ENCODE results near the gene CD209.
"Not testable (repeated sequence)": the region's sequence is repeated elsewhere in the genome, so short reads cannot be mapped to it uniquely, and the experiment has no call there.

The CD209 gene

GRCh38 chr19:7765043-7765442 lies 17.7 kb upstream of the CD209 start:
- not testable (repeated sequence) for H3K4me1 ChIP-seq (ENCODE audit: control insufficient read depth, insufficient read depth, low read length); H3K4me3 ChIP-seq (ENCODE audit: low read depth, low read length); H3K36me3 ChIP-seq (ENCODE audit: control insufficient read depth, insufficient read depth, low read length); H3K9ac ChIP-seq (ENCODE audit: low read depth, low read length); H3K9me3 ChIP-seq (ENCODE audit: control insufficient read depth, insufficient read depth, low read length); H3K27me3 ChIP-seq (ENCODE audit: control insufficient read depth, insufficient read depth, low read length)

- H3K27me3 ChIP-seq (ENCODE audit: control insufficient read depth, insufficient read depth, low read length); H3K36me3 ChIP-seq (ENCODE audit: control insufficient read depth, insufficient read depth, low read length); H3K4me3 ChIP-seq (ENCODE audit: low read depth, low read length); H3K4me1 ChIP-seq (ENCODE audit: control insufficient read depth, insufficient read depth, low read length); H3K9me3 ChIP-seq (ENCODE audit: control insufficient read depth, insufficient read depth, low read length); H3K9ac ChIP-seq (ENCODE audit: low read depth, low read length): not testable (repeated sequence)
Measured at GRCh38 chr19:7764157-7764556, 16.8 kb upstream of the CD209 start.

GRCh38 chr19:7763696-7764095 lies 16.4 kb upstream of the CD209 start:
- H3K27me3 ChIP-seq (ENCODE audit: control insufficient read depth, insufficient read depth, low read length) = no peaks in the 10 kb centered on the region
- no peaks in the 10 kb centered on the region for H3K36me3 ChIP-seq (ENCODE audit: control insufficient read depth, insufficient read depth, low read length)
- no peaks in the 10 kb centered on the region for H3K4me1 ChIP-seq (ENCODE audit: control insufficient read depth, insufficient read depth, low read length)
- no peak overlapping the region for H3K9ac ChIP-seq (ENCODE audit: low read depth, low read length)
- no peaks in the 10 kb centered on the region for H3K9me3 ChIP-seq (ENCODE audit: control insufficient read depth, insufficient read depth, low read length)
- H3K4me3 ChIP-seq (ENCODE audit: low read depth, low read length) = no peak overlapping the region

GRCh38 chr19:7762719-7763293 lies 15.5 kb upstream of the CD209 start, which contains the start of gene CLEC4M:
CLEC4M (plus strand) TSS chr19:7763243; CDS start chr19:7763267, 24 bp downstream.
- Histone ChIP-seq H3K36me3 (ENCODE audit: control insufficient read depth, insufficient read depth, low read length) (no peaks in the 10 kb centered on the region), H3K9me3 (ENCODE audit: control insufficient read depth, insufficient read depth, low read length) (peaks cover under 1% of the 10 kb centered on the region), H3K4me1 (ENCODE audit: control insufficient read depth, insufficient read depth, low read length) (no peaks in the 10 kb centered on the region), H3K27me3 (ENCODE audit: control insufficient read depth, insufficient read depth, low read length) (no peaks in the 10 kb centered on the region), H3K4me3 (ENCODE audit: low read depth, low read length) (no peak within 1 kb of the TSS), H3K9ac (ENCODE audit: low read depth, low read length) (no peak within 1 kb of the TSS)

- H3K4me3 ChIP-seq (ENCODE audit: low read depth, low read length) = no peak overlapping the region
- no peaks in the 10 kb centered on the region for H3K27me3 ChIP-seq (ENCODE audit: control insufficient read depth, insufficient read depth, low read length)
- no peaks in the 10 kb centered on the region for H3K4me1 ChIP-seq (ENCODE audit: control insufficient read depth, insufficient read depth, low read length)
- no peak overlapping the region for H3K9ac ChIP-seq (ENCODE audit: low read depth, low read length)
- H3K9me3 ChIP-seq (ENCODE audit: control insufficient read depth, insufficient read depth, low read length) = peaks cover 8% of the 10 kb centered on the region
- H3K36me3 ChIP-seq (ENCODE audit: control insufficient read depth, insufficient read depth, low read length) = no peaks in the 10 kb centered on the region
Measured at GRCh38 chr19:7759156-7759555, 11.8 kb upstream of the CD209 start.

GRCh38 chr19:7757358-7757757 lies 10.0 kb upstream of the CD209 start:
- Histone ChIP-seq H3K36me3 (ENCODE audit: control insufficient read depth, insufficient read depth, low read length) (no peaks in the 10 kb centered on the region), H3K27me3 (ENCODE audit: control insufficient read depth, insufficient read depth, low read length) (no peaks in the 10 kb centered on the region), H3K4me1 (ENCODE audit: control insufficient read depth, insufficient read depth, low read length) (no peaks in the 10 kb centered on the region), H3K9ac (ENCODE audit: low read depth, low read length) (no peak overlapping the region), H3K9me3 (ENCODE audit: control insufficient read depth, insufficient read depth, low read length) (peaks cover 8% of the 10 kb centered on the region), H3K4me3 (ENCODE audit: low read depth, low read length) (no peak overlapping the region)

- H3K27me3 ChIP-seq (ENCODE audit: control insufficient read depth, insufficient read depth, low read length) = no peaks in the 10 kb centered on the region
- no peaks in the 10 kb centered on the region for H3K36me3 ChIP-seq (ENCODE audit: control insufficient read depth, insufficient read depth, low read length)
- no peaks in the 10 kb centered on the region for H3K4me1 ChIP-seq (ENCODE audit: control insufficient read depth, insufficient read depth, low read length)
- H3K4me3 ChIP-seq (ENCODE audit: low read depth, low read length) = no peak overlapping the region
- no peak overlapping the region for H3K9ac ChIP-seq (ENCODE audit: low read depth, low read length)
- peaks cover 8% of the 10 kb centered on the region for H3K9me3 ChIP-seq (ENCODE audit: control insufficient read depth, insufficient read depth, low read length)
Measured at GRCh38 chr19:7756258-7756657, 8.9 kb upstream of the CD209 start.

GRCh38 chr19:7751157-7751783 lies 3.9 kb upstream of the CD209 start:
- H3K4me3 ChIP-seq (ENCODE audit: low read depth, low read length) = no peak overlapping the region
- H3K4me1 ChIP-seq (ENCODE audit: control insufficient read depth, insufficient read depth, low read length) = peaks cover 8% of the 10 kb centered on the region
- H3K9ac ChIP-seq (ENCODE audit: low read depth, low read length) = no peak overlapping the region
- no peaks in the 10 kb centered on the region for H3K27me3 ChIP-seq (ENCODE audit: control insufficient read depth, insufficient read depth, low read length)
- H3K36me3 ChIP-seq (ENCODE audit: control insufficient read depth, insufficient read depth, low read length) = no peaks in the 10 kb centered on the region
- H3K9me3 ChIP-seq (ENCODE audit: control insufficient read depth, insufficient read depth, low read length) = no peaks in the 10 kb centered on the region

- Histone ChIP-seq H3K4me3 (ENCODE audit: low read depth, low read length) (no peak overlapping the region), H3K27me3 (ENCODE audit: control insufficient read depth, insufficient read depth, low read length) (no peaks in the 10 kb centered on the region), H3K9ac (ENCODE audit: low read depth, low read length) (no peak overlapping the region), H3K36me3 (ENCODE audit: control insufficient read depth, insufficient read depth, low read length) (no peaks in the 10 kb centered on the region), H3K9me3 (ENCODE audit: control insufficient read depth, insufficient read depth, low read length) (no peaks in the 10 kb centered on the region), H3K4me1 (ENCODE audit: control insufficient read depth, insufficient read depth, low read length) (peaks cover 8% of the 10 kb centered on the region)
Measured at GRCh38 chr19:7748756-7749155, 1.4 kb upstream of the CD209 start.

- no peaks in the 10 kb centered on the region for H3K27me3 ChIP-seq (ENCODE audit: control insufficient read depth, insufficient read depth, low read length)
- H3K9me3 ChIP-seq (ENCODE audit: control insufficient read depth, insufficient read depth, low read length) = no peaks in the 10 kb centered on the region
- H3K4me1 ChIP-seq (ENCODE audit: control insufficient read depth, insufficient read depth, low read length) = peaks cover 8% of the 10 kb centered on the region
- no peak overlapping the region for H3K4me3 ChIP-seq (ENCODE audit: low read depth, low read length)
- H3K36me3 ChIP-seq (ENCODE audit: control insufficient read depth, insufficient read depth, low read length) = no peaks in the 10 kb centered on the region
- no peak overlapping the region for H3K9ac ChIP-seq (ENCODE audit: low read depth, low read length)
Measured at GRCh38 chr19:7748171-7748570, 837 bp upstream of the CD209 start.

GRCh38 chr19:7746306-7746705 lies 1.0 kb downstream of the CD209 start:
- H3K4me3 ChIP-seq (ENCODE audit: low read depth, low read length); H3K4me1 ChIP-seq (ENCODE audit: control insufficient read depth, insufficient read depth, low read length); H3K9ac ChIP-seq (ENCODE audit: low read depth, low read length); H3K27me3 ChIP-seq (ENCODE audit: control insufficient read depth, insufficient read depth, low read length); H3K9me3 ChIP-seq (ENCODE audit: control insufficient read depth, insufficient read depth, low read length); H3K36me3 ChIP-seq (ENCODE audit: control insufficient read depth, insufficient read depth, low read length): not testable (repeated sequence)

- Histone ChIP-seq H3K27me3 (ENCODE audit: control insufficient read depth, insufficient read depth, low read length) (peaks cover 2% of the 10 kb centered on the region), H3K36me3 (ENCODE audit: control insufficient read depth, insufficient read depth, low read length) (no peaks in the 10 kb centered on the region), H3K4me1 (ENCODE audit: control insufficient read depth, insufficient read depth, low read length) (peaks cover 8% of the 10 kb centered on the region), H3K9me3 (ENCODE audit: control insufficient read depth, insufficient read depth, low read length) (no peaks in the 10 kb centered on the region), H3K9ac (ENCODE audit: low read depth, low read length) (no peak overlapping the region), H3K4me3 (ENCODE audit: low read depth, low read length) (no peak overlapping the region)
Measured at GRCh38 chr19:7744871-7745650, 2.3 kb downstream of the CD209 start.

Data from iPS-15b (cell line).